ENCODE measurements around the gene UNK.

GRCh38 chr17:75769536-75769935 is 15.1 kb upstream of the UNK start:
- TF ChIP-seq EZH2 (IDR thresholded peaks at IDR 0.05; ENCODE audit: low read depth) (no peak), CTCF (conservative IDR thresholded peaks at IDR 0.05) (no peak)
